HG03175 (cell line): ENCODE data around the gene DMRT2.

Experiments
- ATAC-seq: cut with Tn5 transposase; IDR thresholded peaks from one replicate; pipeline ENCODE4 v1.9.1; 2021; ENCODE audit warnings: mild to moderate bottlenecking, moderate library complexity; ENCODE audit not compliant: unreplicated experiment

DMRT2 gene

DNA sequence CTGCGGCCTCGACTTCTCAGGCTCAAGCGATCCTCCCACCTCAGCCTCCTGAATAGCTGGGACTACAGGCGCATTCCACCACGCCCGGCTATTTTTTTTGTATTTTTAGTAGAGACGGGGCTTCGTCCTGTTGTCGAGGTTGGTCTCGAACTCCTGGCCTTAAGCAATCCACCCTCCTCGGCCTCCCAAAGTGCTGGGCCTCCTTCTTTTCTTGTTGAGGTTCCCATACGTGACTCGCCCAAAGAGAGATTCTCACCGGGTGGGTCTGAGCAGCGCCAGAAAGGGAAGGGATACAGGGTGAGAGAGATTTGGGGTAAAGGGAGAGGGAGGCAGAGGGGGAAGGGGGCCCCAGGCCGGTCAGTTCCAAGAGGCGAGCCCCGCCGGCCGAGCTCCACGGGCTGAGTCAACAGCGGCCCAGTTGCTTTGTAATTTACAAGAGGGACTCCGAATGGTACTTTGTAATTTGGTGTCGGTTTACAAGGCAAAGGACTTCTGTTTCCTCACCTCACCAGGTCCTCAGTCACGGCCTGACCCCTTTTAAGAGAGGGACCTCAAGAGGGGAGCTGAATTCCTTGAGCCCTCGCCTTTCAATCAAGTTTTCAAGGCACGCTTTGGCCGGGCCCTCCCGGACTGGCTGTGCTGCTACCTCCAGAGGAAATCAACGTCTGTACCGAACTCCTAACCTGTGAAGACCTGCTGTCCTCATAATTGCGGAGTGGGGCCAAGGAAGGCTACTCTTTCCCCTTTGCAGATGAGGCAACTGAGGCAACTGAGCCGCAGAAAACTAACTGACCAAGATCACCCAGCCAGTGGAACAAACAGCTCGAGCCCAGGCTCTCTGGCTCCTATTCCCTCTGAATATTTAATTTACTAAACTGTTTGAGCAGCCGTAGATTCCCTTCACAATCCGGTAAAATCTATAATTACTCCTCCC, 3.3 kb upstream of the DMRT2 start:
- ATAC-seq = no peak

DNA sequence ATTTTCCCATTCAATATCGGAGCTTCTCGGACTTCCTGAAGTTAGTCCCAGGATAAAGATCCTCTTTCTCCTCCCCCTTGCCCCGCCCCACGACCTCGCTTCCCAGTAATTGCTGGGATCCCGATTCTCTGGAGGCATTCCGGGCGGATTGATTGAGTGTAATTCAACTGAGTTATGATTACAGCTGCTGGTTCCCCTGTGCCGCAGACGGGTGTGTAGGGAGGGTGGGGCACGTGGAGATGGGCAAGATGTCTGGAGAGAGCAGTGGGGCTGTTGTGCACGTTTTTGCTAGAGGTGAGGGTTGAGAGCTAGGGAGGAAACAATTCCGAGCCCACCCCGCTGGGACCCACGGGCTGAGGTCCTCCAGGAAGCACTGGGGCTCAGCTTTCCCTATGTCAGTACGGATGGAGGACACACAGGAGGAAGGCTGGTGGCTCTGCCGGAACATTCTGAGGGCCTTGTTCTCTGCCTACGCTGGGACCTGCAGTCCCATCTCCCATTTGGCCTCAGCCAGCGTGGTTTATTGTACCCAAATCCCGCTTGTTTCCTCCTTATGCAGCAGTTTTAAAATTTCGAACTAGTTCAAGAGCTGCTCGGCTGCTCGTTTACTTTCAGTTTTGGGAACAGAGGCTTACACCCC, 2.4 kb upstream of the DMRT2 start:
- no peak for ATAC-seq

DNA sequence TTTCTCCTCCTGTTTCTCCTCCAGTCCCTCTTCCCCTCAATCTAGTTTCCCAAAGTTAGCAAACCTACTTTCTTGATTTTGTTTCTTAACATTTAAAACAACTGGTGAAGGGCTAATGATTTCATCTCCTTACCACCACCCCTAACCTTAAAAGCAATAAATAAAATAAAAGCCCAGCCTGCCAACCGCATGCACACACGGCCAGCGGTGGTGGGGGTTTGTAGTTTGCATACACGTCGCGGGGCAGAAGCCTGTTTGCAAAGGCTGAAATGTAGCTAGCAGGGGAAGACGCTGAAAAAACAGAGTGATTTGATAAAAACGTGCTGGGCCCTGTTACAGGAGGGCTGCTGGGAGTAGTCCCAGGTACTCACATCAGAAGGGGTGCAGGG, 1.9 kb upstream of the DMRT2 start:
- ATAC-seq = no peak

DNA sequence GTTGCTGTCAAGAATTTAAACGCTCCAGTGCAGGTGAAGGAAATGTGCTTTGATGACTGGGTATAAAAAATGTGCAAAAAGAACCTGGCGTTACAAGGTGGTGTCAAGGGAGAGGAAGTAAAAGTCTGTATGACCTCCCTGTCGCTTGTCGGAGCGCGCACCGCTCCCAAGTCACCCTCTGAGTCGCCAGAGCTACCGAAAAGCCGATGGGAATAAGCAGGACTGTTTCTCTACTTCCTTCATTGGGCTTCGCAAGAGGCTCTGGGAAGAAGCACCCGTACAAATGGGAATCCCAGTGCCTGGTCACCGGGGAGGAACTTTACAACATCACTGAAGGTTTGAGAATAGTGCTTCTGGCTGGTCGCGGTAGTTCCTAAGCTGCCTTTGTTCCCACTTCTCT, 1.3 kb upstream of the DMRT2 start:
- no peak for ATAC-seq

DNA sequence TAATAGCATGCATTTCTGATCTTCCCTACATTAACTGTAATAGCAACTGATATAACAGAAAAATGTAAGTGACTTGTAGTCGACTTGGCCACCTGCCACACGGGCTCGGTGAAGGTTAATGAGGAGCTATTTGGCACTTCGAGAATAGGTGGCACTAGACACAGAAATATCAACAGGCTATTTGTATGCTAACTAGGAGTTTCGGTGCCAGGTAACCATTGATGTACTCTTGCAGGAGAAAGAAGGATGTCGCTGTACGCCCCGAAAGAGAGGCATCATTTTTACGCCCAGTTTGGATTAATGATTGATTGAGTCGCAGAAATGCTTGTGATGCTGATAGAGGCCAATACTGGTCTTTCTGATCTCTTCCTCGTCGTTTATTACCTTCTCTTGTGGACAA, 516 bp upstream of the DMRT2 start:
- ATAC-seq = no peak

DNA sequence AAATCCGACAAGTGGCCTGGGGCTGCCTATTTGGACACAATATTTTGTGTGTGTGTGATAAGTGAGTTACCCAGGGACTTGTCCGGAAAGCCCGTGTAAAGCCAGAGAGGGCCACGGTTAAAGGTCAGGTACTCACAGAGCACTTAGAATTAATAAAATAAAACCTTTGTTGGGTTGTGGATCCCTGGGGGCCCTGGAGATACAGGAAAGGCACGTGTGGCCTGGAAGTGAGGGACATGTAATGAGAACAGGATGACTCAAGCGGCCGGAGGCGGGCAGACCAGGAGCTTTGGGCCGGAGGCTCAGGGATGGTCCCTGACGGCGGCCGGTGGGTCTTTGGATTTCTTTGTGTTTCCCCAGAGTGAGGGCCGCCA, 1.0 kb downstream of the DMRT2 start:
- ATAC-seq = no peak

DNA sequence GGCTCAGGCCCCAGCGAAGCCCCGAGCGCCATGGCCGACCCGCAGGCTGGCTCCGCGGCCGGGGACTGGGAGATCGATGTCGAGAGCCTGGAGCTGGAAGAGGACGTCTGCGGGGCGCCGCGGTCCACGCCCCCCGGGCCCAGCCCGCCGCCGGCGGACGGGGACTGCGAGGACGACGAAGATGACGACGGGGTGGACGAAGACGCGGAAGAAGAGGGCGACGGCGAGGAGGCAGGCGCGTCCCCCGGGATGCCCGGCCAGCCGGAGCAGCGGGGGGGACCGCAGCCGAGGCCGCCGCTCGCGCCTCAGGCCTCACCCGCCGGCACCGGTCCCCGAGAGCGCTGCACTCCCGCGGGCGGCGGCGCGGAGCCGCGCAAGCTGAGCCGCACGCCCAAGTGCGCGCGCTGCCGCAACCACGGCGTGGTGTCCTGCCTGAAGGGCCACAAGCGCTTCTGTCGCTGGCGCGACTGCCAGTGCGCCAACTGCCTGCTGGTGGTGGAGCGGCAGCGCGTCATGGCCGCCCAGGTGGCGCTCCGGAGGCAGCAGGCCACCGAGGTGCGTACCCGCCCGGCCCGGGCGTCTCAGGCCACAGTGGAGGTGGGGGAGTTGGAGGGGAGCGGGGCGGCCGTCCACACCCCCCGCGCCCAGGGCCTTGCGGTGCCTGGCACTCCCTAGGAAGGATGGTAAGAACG, 1.6 kb downstream of the DMRT2 start:
- no peak for ATAC-seq

DNA sequence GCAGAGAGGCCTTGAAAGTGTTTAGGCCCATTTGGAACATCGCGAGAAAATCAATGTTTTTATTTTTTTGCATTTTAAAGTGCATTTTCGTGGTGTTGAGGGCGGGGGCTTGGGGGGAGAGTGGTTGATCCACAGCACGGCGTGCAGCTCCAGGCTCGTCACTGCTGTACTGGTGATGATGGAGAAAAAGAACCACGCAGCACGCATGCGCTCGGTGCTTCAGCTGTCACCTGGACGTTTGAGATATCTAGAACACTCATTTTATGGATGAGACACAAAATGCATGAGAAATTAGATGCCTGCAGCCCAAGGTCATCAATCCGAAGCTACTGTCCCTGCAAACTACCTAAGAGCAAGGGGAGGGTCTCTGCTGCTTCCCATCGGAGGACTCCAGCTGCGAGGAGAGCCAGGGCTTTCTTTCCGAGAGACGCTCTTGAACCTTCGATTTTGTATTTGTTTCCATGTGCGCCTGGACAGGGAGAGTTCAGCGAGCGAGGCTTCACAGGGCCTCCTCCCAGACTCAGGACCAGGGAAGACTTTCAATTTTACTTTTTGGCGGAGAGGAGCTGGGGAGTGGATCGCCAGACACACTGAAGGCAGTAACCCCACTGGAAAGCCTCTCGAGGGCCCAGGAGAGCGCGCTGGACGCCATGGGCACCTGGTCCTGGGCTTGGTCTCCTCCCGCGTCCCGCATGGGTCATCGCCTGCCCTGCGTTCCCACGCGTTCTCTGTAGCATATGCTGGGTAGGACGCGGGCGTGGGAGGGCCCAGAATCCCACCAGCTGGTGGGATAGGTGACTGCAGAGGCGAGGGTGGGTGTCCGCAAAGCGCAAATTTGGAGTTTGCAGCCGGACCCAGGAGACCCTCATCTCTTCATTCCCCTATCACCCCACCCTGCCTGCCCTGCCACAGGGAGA, 2.5 kb downstream of the DMRT2 start:
- no peak for ATAC-seq

DNA sequence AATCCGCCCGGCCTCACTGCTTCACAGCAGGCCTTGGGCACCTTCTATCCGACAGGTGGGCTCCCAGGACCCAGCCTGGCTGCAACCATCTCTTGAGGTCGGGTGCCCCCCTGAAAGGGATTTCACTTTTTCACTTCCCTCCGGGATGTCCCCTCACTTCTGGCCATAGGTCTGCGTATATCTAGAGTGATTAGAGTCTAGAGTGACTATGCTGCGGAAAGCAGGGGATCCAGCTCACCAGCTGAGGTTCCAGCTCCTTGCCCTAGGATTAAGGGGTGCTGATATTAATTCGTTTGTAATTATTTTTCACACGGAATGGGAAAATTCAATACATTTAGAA, 3.1 kb downstream of the DMRT2 start:
- ATAC-seq = no peak

DNA sequence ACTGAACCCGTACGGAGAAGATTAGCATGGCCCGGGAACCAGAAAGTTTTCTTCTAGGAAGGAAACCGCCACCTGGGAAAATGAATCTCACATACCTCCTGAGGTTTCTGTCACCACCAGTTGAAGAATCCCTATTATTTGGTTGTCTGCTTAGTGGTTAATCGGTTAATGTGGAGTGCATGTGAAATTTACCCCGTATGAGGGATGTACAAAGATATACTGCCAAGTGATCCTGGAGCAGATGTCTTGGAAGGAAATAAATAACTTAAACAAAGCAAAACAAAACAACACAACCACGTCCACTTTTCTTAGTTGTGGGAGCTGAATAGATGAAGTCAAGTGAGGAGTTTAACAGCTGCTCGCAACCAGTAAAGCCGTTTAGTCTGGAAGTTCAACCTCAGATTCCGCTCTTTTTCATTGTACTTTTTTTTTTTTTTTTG, 3.8 kb downstream of the DMRT2 start:
- no peak for ATAC-seq

DNA sequence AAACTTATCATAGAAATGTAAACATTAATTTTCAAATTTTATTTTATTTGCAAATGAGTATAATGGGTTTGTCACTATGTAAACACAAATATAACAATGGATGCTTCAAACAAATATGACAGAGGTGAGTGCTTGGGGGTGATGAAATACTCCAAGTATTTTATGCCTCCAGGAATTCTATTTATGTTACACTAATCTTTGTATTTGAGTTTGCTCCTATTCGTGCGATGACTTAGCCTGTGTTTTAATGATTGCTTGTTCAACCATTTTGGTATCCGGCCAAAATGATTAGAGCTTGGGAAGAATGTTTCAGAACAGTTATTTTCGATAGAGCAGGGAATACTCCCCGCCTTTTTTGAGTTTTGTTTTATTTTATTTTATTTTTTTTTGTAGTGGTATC, 5.0 kb downstream of the DMRT2 start:
- no peak for ATAC-seq

DNA sequence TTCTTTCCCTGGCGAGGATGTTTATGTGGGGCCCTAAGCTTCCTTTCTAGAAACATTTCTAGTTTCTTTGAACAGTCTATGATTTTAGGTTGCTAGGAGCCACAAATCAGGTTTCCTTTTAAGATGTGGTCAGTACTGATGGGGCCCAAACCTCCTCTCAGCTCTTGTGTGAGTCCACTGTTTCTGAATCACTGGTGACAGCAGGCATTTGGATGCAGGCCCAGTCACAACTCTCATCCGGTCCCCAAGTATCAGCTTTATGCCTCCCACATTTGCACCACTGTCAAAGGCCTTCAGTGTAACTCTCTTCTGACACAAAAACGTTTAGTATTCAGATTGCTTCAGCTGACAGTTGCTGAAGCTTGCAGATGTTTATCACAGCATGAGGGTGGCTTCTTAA, 7.8 kb downstream of the DMRT2 start:
- ATAC-seq = no peak

DNA sequence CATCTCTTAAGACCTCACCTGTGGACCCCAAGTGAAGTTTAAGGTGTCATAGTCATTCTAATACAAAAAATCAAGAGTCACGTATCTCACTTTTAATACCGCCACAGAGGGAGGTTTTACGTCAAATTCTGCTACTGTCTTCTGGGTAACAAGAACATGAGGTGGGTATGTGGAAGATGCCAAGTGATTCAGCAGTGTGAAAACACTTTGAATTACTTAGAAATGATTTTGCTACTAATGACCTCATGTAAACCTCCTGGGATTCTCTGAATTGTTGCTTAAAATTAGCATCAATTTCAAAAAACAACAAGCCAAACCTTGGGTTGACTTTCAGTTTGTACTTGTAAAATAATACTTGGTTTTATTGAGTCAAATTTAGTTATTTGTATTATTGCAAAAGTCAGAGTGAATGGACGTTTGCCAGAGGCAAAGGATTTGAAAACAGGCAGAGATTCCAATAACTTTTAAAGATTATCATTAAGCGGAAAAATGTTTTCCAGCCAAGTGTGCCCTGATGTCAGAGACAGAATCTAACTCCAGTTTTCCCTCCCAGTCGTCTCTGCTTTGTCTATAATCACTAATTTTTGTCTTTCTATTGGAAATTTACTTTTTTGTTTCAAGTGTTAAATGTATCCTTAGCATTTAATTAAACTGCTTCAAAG, 8.8 kb downstream of the DMRT2 start:
- no peak for ATAC-seq

DNA sequence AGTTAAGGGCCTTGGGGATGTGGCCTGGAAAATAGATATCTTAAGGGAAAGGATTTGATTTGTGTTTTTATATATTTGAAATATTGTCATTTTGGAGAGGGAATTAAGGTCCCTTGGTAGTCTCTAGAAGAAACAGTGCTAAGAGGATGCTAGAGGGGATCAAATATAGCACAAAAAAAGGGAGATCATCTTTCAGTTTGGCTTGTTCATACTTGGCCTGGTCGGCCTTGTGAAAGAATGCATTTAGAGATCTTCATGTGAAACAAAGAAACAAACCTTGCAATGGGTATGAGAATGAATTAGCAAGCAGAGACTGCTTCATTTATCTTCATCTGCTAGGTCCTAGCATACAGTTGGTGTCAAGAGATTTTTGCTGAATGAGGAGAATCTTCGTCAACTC, 15.0 kb downstream of the DMRT2 start:
- ATAC-seq = no peak

DNA sequence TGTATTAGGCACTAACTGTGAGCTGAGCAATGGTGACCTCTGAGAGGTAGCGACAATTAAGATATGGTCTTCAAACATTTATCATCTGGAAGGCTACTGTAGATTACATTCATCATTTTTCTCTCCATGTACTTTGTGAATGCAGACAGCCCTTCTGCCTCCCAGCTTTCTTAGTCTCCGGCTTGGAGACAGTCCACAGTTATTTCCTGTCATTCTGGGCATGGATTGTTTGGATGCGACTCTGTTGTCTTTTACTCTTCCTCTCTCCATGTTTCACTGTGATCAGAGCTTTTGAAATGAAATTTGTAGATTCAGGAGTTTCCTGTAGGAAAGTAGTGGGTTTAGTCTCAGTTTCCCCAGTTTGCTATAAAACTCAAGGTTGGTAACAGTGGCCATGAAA, 20.5 kb downstream of the DMRT2 start:
- no peak for ATAC-seq

DNA sequence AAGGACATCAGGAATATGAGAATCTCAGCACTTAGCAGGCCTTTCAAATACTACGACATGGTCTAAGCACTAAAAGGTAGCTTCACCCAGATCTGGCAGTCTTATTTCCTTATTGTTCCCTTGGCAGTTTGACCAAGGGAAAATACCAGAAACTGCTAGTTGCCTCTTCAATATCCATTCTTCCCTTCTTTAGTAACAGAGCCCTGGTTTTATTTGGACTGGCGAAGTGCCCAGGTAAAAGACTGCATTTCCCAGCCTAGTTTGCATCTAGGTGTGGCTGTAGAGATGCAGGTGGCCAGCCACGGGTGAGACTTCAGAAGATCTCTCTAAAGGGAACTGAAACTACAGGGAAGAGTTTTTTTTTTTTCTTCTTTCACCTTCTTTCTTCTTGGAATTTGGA, 21.6 kb downstream of the DMRT2 start:
- no peak for ATAC-seq

DNA sequence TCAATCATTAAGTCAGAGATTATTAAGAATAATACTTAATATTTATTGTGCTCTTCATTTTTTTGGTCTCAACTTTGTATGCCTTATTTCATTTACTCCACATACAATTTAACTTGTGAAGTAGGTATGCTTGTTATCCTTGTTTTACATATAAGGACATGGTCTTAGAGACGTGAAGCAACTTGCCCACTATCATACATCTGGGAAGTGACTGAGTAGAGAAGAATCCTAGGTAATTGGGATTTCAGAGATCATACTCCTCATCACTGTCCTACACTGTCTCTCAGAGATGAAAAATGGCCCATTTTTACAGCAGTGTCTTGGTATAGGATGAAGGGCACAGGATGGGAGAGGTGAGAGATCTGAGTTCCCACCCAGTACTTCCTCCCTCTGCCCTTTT, 23.3 kb downstream of the DMRT2 start:
- no peak for ATAC-seq

DNA sequence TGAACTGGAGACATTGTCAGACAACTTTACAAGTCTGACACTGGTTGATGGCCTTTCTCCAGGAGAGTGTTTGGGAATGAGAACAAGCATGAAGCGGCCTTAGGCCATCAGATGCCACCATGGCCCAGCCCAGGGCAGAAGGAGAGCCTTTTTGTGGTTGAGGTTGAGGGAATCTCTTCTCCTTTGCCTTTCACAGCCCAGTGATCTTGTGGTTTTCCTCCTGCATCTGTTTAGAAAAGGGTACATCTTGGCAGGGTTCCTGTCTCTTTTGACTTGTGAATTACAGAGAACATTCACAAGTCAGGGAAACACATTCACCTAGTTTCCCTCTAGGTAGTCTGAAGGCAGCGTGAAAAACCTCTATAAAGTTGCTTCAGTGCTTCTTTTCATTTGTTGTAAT, 27.5 kb downstream of the DMRT2 start:
- no peak for ATAC-seq

DNA sequence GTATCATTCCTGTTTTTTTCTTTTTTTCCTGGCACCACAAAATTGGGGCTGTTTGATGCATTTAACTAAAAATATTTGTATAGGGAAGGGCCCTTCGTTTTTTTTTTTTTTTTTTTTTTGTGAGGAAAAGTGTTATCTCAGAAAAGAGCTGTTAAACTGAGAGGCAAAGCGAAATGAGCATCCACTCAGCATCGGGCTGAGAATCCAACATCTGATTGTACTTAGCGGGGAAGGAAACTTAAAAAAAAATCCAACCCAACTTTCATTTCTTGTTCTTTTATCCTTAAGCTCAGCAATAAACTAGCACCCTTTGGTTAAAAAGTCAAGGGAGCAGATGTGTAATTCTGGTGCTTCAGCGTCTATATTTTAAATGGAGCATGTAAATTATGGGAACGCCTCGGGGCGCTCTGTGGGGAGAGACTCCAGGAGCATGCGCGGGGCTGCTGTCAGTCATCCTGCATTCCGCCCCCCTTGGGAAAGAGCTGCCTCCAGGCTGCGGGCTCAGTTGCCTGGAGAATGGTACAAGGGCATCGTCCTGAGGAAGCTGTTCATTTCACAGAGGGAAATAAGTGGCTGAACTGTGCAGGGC, 33.3 kb downstream of the DMRT2 start:
- no peak for ATAC-seq

DNA sequence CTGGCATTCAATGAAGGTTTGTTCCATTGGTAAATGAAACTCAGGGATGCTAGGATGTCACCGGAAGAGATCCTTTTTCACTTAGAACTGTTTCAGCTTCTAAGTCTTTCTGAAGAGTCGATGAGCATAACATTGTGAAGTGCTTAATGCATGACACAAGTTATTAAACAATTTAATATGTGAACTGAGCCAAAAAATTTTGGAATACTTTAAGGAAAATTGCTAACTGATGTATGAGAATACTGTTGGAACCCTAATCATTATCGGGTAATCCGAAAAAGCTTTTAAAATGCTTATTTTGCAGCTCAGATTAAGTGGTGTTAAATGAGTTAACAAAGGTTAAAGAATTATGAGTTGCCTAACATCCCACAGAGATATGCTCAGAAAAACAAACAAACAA, 34.9 kb downstream of the DMRT2 start:
- ATAC-seq = no peak
